Aortic smooth muscle cell (primary cell): ENCODE results near the gene SMOC2. TPM values are rescaled to one million over a fixed set of nuclear protein-coding genes. Genes with fewer than 3 reads are reported as not detected.

ENCODE experiments used
- total RNA-seq: library from RNA; depleted of rRNA; stranded (reverse); fragments of >200 nt; gene quantifications from 2 replicates; pipeline ENCODE4 v1.2.3, GENCODE V29; 2014

SMOC2 gene
- 0.25 TPM in 1 of 2 replicates, not detected in the other for total RNA-seq

GRCh38 chr6:168440520-168441433 lies at the start of gene SMOC2:
TSS of gene SMOC2 (plus strand) at chr6:168441184. CDS start at chr6:168441371, 187 bp downstream.

Other genes starting within 250 kb of the SMOC2 start
- 0.13 TPM in 1 of 2 replicates, not detected in the other for gene DACT2, start 121.4 kb upstream of the SMOC2 start, total RNA-seq